Activated CD8-positive, alpha-beta memory T cell treated with anti-CD3 and anti-CD28 coated beads for 1 hour (primary cell): ENCODE results near the gene MAD1L1.
"Not testable (repeated sequence)": the region's sequence is repeated elsewhere in the genome, so short reads cannot be mapped to it uniquely, and the experiment has no call there.

Experiments
- DNase-seq, 2 donors: peaks; one replicate each; pipeline ENCODE4 v3.0.0-alpha.2; 2020; ENCODE audit warnings: low read depth in 1 of 2; ENCODE audit errors: extremely low read depth in 1 of 2

MAD1L1 gene

DNA sequence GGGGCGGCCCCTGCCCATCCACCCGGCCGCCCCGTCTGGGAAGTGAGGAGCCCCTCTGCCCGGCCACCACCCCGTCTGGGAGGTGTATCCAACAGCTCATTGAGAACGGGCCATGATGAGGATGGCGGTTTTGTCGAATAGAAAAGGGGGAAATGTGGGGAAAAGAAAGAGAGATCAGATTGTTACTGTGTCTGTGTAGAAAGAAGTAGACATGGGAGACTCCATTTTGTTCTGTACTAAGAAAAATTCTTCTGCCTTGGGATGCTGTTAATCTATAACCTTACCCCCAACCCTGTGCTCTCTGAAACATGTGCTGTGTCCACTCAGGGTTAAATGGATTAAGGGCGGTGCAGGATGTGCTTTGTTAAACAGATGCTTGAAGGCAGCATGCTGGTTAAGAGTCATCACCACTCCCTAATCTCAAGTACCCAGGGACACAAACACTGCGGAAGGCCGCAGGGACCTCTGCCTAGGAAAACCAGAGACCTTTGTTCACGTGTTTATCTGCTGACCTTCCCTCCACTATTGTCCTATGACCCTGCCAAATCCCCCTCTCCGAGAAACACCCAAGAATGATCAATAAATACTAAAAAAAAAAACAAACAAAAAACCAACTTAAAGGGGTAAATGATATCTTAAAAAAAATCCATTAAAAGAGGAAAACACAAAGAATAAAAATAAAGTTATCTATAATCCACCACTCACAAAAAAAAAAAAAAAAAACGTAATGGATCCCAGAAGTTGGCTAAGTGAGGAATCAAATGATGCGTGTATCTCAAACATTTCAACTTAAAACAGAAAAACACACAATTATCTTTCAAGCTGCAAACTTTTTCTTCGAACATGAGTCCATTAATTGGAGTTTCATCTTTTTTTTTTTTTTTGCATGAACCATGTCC lies 70.5 kb downstream of the MAD1L1 start:
- DNase-seq = not testable (repeated sequence)

DNA sequence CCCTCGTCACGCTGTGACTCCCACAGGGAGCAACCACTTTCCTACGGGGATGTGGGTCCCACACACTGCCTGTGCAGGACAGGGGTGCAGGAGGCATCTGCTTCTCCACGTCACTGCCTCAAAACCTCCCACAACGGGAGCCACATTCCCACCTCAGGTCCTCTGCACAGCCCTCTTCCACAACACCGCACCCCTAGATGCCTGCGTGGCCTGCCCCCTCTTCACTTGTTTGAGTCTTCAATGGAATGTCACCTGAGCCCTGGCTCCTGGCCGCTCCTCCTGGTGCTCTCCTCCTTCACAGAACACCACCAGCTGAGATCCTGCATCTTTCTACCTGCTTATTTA lies 73.6 kb downstream of the MAD1L1 start:
- DNase-seq = no peak

DNA sequence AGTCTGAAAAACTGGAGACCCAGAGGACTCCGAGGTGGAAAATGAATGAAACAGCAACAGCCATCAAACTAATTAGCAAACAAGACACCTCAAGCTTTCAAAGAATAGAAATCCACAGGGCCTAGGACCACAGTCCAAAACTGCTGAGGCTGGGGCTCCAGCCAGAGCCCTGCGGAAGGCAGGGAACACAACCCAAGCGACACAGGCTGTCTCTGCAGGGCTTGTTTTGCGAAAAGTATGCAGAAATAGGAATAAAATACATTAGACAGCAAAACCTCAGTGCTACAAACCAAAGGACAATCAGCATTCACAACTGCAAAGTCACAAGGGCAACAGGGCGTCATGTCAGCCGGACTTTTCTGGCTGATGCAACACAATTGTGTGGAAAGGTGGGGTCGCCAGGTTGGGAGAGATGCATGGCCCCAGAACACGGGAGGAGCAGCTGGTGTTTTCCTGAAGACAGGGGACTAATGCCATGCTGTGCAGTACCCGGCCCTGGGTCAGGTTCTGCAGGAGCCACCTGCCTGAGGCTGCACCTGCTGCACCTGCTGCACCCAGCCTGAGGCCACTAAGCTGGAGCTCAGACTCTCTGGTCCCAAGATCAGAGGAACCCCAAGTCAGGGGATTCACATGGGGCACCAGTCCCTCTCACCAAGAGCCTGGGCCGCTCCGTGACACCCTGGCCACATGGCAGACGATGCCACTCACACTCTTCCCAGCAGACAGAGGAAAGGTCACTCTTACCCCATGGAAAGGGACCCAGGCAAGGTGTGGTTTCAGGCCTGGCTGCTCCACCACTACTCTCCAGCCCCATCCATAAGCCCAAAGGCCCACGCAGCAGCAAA lies 74.2 kb downstream of the MAD1L1 start:
- no peak for DNase-seq

DNA sequence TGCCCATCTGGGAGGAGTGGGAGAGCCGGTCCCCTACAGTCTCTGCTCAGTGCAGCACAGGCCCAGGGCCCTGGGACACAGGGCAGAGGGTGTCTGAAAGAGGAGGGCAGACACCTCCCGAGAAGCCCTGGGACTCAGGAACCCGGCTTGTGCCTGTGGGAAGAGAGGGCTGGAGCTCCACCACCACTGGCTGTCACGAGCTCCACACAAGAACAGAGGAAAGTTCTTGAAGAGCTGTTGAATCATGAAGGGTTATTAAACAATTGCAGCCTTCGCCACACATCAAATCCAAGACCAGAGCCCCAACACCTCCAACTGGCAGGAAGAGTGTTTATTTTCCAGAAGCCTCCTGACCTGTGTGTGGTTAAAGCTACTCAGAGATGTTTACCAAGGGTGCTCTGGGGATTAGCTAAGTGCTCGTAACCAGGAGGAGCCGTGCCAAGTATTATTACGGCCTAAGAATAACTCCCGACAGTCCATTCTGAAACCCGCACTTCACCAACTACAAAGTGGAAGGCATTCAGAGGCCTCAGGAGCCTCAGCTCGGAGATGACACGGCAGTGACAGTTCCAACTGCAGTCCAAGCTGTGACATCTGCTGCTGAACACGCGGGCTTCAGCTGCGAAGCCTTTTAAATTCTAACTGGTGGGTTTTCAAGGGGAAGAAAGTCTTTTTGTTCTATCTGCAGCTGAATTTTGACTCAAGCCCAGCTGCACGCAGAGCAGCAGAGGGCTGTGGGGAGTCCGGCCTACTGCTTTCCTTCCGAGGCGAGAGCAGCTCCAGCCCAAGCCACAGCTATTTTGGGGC lies 75.1 kb downstream of the MAD1L1 start:
- no peak for DNase-seq

DNA sequence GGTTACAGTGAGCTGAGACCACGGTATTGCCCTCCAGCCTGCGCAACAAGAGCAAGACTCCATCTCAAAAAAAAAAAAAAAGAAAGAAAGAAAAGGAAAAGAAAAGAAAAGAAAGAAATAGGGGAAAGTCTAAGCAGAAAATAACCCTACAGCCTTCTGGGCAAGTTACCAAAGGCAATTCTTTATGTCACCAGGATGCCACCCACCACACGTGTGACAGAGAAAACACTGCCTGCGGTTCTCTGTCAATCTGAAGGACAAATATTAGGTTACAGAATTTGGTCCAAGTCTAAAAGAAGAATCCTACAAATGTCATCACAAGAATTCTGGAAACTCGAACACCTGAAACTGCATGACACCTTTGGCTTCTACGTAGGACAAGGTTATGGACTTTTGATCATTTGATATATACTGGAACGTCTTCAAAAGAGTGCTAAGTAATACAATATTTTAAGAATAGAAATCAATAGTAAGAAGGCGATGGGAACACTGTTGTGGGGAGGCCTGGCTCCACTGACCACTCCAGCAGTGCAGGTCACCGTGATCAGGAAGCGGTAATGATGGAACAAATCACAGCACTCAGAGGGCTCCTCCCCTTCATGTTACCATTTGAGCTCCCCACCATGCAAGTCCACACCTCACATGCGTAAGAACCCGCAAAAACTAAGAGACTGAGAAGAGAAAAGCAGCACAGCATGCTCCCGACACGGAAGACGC lies 75.8 kb downstream of the MAD1L1 start:
- DNase-seq = no peak

DNA sequence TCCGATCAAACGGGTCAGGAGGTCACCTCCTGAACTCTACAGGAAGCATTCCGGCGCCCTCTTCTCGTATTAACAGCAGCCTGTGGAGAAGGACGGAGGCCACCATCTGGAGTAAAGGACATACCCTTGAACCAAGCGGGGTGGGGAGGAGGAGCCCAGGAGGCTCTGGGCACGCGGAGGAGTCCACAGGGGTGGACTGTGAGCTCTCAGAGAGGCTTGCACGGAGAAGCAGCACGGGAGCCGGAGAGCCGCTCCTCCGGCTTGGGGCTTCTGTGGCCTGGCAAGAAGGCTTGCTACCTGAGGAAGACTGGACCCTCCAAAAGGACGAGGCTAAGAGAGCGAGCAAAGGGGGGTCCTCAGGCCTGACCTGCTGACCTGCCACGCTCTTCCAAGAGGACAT lies 77.9 kb downstream of the MAD1L1 start:
- DNase-seq = no peak

DNA sequence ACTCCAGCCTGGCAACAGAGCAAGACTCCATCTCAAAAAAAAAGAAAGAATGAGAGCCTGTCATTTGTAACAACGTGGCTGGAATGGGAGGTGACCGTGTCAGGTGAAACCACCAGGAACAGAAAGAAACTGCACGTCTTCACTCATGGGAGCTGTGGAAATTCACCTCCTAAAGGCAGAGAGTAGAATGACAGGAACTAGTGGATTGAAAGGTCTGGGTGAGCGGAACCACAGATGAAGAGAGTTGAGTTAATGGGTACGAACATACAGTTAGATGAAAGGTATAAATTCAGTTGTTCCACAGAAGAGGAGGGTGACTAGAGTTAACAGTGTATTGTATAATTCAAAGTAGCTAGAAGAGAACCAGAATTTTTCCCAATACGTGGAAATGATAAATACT lies 78.6 kb downstream of the MAD1L1 start:
- DNase-seq = no peak

DNA sequence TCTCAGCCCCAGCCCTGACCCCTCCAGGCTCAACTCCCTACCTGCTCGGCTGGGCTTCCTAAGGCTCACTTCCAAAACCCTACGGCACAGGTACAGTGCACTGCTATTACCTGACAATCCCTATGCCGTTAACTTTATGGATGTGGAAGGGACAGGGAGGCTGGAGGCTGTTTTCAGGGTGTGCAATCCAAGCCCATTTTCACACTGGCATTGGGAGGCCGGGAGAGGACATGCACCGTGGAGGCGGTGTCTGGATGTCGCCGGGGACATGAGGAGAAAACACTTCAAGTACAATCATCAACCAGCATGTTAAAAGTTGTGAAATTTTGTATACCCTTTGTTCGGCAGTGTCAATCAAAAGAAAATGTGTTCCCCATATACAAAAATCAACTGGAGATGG lies 80.1 kb downstream of the MAD1L1 start:
- no peak for DNase-seq

DNA sequence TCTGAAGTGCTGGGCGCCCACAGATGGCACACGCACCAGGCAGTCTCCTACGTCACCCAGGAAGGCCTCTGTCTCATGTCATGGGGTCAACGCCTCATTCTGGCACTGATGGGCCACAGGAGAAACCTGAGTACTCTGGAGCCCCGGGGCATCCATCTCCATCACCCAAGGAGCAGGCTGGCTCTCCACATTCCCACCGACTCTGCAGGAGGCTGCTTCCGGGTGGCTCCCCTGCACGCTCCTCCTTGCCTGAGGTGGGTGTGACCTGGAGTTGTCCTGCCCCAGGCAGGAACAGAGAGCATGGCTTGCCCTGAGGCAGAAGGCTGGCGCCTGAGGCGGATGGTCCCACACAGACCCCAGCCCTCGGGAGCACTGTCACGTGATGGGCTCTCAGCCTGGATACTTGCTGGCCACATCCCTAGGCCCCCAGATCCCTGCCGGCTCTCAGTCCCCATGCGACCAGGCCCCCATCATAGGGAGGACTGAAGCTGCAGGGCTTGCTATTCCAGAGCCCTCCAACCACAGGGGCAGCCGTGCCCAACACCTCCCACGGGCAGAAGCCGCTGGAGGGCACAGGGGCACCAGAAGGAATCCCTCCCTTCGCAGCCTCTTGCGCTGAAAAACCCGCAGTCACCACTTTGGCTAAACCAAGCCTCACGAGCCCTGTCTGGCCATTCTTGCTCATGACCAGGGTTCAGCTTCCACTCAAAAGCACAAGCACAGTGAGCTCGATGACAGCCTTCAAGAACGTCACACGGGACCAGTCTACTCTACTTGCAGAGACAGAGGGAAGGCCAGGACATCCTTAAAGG lies 80.7 kb downstream of the MAD1L1 start:
- DNase-seq = no peak

DNA sequence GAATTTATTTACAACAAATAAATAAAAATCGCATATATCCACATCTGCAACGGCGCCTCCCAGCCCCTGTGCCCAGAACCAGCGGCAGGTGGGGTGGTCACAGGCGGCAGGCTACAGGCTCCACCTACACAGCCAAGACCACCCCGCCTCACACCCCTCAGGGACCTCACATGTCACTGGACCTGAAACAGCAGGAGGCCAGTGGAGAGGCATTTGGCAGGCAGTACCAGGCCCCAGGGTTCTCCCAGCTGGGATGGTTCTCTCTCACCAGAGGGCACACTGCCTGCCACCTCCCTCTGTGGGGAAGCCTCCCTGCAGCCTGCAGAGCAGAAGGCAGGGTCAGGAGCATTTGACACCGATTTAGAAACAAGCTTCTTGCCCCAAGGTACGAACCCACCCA lies 81.5 kb downstream of the MAD1L1 start:
- no peak for DNase-seq

DNA sequence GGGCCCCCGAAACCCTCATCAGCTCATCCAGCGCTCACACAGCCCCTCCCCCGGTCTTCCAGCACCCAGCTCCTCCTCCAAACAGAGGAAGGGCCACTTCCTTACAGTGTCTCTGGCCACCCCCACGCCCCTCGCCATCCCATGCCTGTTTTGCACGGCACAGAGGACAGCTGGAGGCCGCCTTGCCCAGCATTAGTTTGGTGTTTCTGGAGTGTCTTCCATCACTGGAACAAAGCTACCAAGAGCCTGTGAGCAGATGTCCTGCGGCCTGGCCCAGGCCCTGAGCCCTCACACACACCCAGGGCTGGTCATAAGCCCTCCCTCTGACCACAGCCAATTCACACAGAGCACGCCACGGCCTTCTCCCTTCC lies 82.3 kb downstream of the MAD1L1 start:
- DNase-seq = no peak

DNA sequence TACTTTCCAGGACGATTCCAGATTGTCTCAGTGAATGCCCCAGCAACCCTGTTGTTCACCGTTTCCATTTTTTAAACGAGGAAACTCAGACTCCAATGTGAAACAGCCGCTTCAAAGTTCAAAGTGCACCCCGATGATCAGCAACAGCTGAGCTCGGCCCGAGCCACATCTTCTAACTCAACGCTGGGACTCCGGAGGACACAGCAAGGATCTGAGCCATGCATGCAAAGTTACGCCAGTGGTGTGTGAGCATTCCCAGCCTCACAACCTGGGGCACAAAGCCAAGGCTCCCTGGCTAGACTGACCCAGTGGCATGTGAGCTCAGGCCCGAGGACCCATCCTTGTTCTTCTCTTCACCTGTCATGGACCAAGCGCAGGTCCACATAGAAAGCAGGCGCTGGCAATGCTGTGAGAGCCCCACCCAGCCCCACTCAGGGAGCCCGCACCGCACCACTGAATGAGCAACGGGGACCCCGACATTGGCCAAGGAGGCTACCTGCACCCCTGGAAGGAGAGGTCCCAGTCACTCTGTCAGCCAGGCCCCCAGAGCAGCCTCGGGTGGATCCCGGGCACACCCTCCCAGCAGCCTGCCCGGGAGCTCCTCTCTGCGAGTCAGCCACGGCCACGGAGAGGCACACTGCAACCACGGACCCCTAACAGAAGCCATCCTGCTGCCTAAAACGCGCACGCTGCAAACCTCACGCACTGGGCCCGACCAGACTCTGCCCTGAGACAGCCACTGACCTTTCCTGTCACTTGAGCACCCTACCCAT lies 82.9 kb downstream of the MAD1L1 start:
- no peak for DNase-seq

DNA sequence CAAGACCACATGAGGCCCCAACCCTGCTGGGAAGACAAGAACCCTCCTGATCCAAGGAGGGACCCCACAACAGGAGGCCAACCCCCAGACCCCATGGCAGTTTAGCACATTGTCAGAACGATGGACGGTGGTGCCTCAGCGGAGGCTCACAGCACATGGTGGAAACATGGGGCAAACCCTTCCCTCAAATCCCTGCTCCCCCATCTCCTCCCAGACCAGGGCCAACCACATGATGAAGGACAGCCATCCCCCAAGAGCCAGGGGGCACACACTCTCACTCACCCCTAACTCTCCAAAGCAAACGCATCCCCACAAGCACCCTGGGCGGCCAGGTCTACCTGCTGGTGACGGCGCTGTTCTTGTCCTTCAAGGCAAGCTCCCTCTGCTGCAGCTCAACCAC lies 83.9 kb downstream of the MAD1L1 start:
- no peak for DNase-seq

DNA sequence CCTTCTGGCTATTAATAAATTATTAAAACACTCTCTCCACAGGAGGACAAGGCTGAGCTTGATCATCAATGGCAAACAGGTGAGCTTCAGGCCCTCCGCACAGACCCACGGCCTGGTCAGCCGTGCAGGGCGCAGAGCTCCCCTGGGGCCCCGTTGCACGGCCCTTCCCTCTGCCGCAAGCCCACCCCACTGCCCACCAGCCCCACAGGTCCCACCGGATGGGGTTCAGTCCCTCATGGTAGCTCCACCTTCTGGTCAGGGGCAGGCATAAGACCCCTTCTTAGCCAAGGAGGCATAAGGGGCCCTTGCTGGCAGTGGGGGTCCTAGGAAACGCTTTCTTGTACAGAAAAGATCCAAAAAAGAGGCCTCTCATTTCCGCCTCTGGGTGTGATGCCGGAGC lies 84.6 kb downstream of the MAD1L1 start:
- DNase-seq = no peak

DNA sequence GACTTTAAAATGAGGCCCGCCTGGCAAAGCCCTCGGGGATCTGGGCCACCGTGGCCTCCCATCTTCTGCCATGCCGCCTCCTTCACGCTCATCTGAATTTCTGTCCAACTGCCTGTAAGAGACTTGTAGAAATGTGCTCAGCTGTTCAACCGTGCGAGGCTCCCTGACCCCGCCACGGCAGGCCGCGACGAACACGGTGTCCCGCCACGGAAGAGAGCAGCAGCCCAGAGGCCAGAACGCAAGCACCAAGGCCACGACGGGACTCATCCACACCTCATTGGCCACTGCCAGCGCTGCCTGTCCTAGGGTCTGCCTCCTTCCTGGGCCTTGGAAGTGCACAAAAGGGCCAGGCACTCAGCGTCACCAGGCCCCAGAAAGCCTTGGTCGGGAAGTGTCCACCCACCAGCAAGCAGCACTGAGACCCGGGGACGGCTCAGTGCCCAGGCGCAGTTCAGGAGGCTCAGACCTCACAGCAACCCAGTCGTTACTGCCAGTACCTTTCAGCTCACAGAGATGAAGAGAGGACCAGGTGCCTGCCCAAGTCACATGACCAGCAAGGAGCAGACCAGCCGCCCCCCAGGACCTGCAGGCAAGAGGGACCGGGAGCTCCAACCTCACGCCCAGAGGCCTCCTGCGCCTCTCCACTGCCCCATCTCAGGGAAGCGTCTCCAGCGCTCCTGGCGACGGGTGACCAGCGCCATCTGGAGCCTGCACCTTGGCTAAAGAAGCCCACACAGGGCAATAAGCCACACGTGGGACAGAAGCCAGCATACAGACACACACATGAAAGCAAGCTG lies 85.9 kb downstream of the MAD1L1 start:
- no peak for DNase-seq

DNA sequence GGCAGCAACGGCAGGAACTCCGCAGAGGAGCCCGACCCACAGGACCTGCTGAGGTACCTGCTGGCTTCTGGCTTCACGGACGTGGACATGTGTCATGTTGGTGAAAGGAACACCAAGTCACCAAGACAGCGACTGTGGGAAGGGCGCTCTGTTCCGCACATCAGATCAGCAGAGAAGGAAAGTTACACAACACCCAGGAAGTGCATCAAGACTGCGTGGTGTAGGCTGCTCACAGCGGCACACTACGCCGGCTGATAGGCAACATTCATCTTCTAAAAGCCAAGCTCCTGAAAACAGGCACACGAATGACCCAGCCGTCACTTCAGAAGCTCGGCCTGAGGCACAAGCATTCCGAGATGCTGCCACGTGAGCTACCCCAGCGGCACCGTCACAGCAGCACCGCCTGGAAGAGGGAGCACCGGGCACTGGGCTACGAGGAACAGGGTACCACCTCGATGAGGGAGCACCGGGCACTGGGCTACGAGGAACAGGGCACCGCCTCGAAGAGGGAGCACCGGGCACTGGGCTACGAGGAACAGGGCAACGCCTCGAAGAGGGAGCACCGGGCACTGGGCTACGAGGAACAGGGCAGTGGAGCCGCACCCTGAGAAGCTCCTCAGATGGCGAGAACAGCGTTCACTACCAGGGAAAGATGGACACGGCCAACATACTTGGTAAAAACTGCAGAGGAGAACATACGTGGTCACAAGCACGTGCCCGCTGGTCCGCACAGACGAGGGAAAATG lies 86.7 kb downstream of the MAD1L1 start:
- DNase-seq = no peak

DNA sequence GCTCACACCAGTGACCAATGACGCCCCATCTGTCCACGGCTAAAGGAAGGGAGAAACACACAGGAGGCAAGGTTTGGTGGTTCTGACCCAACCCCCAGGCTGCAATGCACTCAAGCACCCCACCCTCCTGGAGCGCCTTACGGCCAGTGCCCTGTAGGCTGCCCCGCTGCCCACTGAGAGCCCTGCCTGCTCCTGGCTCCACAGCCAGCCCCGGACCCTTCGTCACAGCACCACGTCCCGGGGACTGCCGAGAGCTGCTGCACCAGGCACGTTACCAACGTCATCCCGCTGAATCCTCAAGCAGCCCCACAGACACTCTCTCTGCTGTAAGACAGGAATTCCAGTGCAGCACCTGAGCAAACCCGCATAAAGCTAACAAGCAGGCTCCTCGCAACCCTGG lies 87.8 kb downstream of the MAD1L1 start:
- DNase-seq = no peak
